OCI-LY1 (cell line): ENCODE measurements around the gene STAT5B.

Experiments used
- EZH2 ChIP-seq: fragments of 200-600 bp; sonication (generic), shearing (Covaris generic); IDR thresholded peaks from 2 replicates; pipeline ENCODE4 v1.8.0; 2017; ENCODE audit warnings: borderline replicate concordance, mixed run types, mild to moderate bottlenecking, antibody characterized with exemption, low read length, moderate library complexity, mixed read lengths
- TF ChIP-seq, protein P1 (sequence below): fragments of 200-600 bp; sonication (generic), shearing (Covaris generic); IDR thresholded peaks from 2 replicates; pipeline ENCODE4 v1.5.1; 2017; ENCODE audit warnings: mild to moderate bottlenecking, antibody characterized with exemption, low read length, moderate library complexity, mixed read lengths

DNA sequence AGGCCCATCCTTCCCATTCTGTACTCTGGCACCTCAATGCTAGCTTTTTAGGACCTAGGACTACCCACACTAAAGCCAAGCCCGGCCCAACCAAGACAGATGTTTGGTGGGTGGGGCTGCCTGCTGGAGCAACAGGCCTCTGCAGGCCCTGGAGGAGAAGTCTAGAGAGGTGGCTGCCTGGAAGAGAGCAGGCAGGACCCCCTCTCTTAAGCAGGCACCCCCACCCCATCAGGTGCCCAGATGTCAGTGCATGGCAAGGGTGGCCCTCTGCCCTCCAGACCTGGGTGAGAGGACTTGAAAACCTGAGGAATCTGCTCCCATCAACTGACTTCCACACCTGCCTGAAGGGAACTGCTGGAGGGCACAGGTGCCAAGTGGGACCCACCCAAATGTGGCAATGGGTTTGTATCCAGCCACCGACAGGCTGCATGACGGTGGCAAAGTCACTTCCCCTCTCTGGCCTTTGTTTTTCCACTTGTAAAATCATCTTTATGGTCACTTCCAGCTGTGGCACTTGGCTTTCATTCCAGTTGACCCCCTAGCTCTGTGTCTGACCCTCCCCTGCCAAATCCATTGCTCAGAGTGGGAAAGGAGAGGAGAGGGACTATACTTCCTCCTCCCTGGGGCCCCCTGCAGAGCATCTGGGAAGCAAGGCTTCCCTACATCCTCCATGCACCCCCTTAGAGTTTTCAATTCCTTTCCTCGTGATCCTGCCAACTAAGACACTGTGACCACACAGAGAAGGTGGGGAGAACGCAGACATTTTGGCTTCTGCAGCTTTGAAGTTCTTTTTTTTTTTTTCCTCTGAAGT lies 10.4 kb upstream of the STAT5B start:
- TF ChIP-seq, protein P1, sequence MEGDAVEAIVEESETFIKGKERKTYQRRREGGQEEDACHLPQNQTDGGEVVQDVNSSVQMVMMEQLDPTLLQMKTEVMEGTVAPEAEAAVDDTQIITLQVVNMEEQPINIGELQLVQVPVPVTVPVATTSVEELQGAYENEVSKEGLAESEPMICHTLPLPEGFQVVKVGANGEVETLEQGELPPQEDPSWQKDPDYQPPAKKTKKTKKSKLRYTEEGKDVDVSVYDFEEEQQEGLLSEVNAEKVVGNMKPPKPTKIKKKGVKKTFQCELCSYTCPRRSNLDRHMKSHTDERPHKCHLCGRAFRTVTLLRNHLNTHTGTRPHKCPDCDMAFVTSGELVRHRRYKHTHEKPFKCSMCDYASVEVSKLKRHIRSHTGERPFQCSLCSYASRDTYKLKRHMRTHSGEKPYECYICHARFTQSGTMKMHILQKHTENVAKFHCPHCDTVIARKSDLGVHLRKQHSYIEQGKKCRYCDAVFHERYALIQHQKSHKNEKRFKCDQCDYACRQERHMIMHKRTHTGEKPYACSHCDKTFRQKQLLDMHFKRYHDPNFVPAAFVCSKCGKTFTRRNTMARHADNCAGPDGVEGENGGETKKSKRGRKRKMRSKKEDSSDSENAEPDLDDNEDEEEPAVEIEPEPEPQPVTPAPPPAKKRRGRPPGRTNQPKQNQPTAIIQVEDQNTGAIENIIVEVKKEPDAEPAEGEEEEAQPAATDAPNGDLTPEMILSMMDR = no peak
- TF ChIP-seq EZH2 = no peak
